MM.1S (cell line): ENCODE data around the gene CDH7.

Source experiments
- DNase-seq: peaks from one replicate; pipeline ENCODE4 v3.0.0-alpha.2; 2015
- H2AFZ ChIP-seq: fragments of 300-600 bp; sonication (generic); 2 replicates; pipeline ENCODE4 v1.6.0; 2016; ENCODE audit warnings: antibody characterized with exemption, low read length
- H3F3A ChIP-seq: fragments of 300-600 bp; sonication (generic); 2 replicates; pipeline ENCODE4 v1.6.1; 2016; ENCODE audit warnings: mild to moderate bottlenecking, antibody characterized with exemption, low read length, moderate library complexity, mixed read lengths; ENCODE audit not compliant: insufficient read depth
- H3K27ac ChIP-seq: fragments of 300-600 bp; sonication (generic); 2 replicates; pipeline ENCODE4 v1.5.1; 2016; ENCODE audit warnings: mild to moderate bottlenecking, low read length
- H3K27me3 ChIP-seq: fragments of 300-600 bp; sonication (generic); replicated peaks from 2 replicates; pipeline ENCODE4 v1.6.0; 2016; ENCODE audit warnings: low read length; ENCODE audit not compliant: insufficient read depth
- H3K36me3 ChIP-seq: fragments of 300-600 bp; sonication (generic); replicated peaks from 2 replicates; pipeline ENCODE4 v1.6.1; 2016; ENCODE audit warnings: mild to moderate bottlenecking, low read length, mixed read lengths; ENCODE audit not compliant: insufficient read depth
- H3K4me1 ChIP-seq: fragments of 300-600 bp; sonication (generic); 2 replicates; pipeline ENCODE4 v1.6.1; 2016; ENCODE audit warnings: low read length, mixed read lengths
- H3K4me2 ChIP-seq: fragments of 300-600 bp; sonication (generic); 2 replicates; pipeline ENCODE4 v1.6.0; 2016; ENCODE audit warnings: low read depth, low read length
- H3K4me3 ChIP-seq: fragments of 300-600 bp; sonication (generic); 2 replicates; pipeline ENCODE4 v1.5.1; 2016; ENCODE audit warnings: low read length, mixed read lengths
- H3K79me2 ChIP-seq: fragments of 300-600 bp; sonication (generic); 2 replicates; pipeline ENCODE4 v1.6.1; 2016; ENCODE audit warnings: mixed run types, low read length, mixed read lengths
- H3K9ac ChIP-seq: fragments of 300-600 bp; sonication (generic); 2 replicates; pipeline ENCODE4 v1.6.1; 2016; ENCODE audit warnings: low read length, mixed read lengths
- H3K9me2 ChIP-seq: fragments of 300-600 bp; sonication (generic); replicated peaks from 2 replicates; pipeline ENCODE4 v1.6.1; 2016; ENCODE audit warnings: mild to moderate bottlenecking, low read length, mixed read lengths; ENCODE audit not compliant: insufficient read depth
- H3K9me3 ChIP-seq: fragments of 300-600 bp; sonication (generic); replicated peaks from 2 replicates; pipeline ENCODE4 v1.6.1; 2016; ENCODE audit warnings: mild to moderate bottlenecking, low read length, mixed read lengths; ENCODE audit not compliant: insufficient read depth
- H4K20me1 ChIP-seq: fragments of 300-600 bp; sonication (generic); 2 replicates; pipeline ENCODE4 v1.6.1; 2016; ENCODE audit warnings: mild to moderate bottlenecking, low read length, moderate library complexity, mixed read lengths; ENCODE audit not compliant: insufficient read depth
- EZH2 ChIP-seq: fragments of 300-600 bp; sonication (generic); optimal IDR thresholded peaks from 2 replicates; pipeline ENCODE3; 2017; ENCODE audit warnings: low read depth, mild to moderate bottlenecking, antibody characterized with exemption, low read length, mixed read lengths
- EZH2phosphoT487 ChIP-seq: fragments of 300-600 bp; sonication (generic); IDR thresholded peaks from 2 replicates; pipeline ENCODE4 v1.6.1; 2018; ENCODE audit warnings: antibody characterized with exemption, low read length
- TF ChIP-seq, protein P1 (sequence below): fragments of 300-600 bp; sonication (generic); IDR thresholded peaks from 2 replicates; pipeline ENCODE4 v1.5.1; 2016; ENCODE audit warnings: antibody characterized with exemption, low read length, mixed read lengths

The CDH7 gene

GRCh38 chr18:65846107-65846506, 95.3 kb downstream of the CDH7 start:
- H3K36me3 ChIP-seq, result no peaks in the 10 kb centered on the region
- TF ChIP-seq, protein P1, sequence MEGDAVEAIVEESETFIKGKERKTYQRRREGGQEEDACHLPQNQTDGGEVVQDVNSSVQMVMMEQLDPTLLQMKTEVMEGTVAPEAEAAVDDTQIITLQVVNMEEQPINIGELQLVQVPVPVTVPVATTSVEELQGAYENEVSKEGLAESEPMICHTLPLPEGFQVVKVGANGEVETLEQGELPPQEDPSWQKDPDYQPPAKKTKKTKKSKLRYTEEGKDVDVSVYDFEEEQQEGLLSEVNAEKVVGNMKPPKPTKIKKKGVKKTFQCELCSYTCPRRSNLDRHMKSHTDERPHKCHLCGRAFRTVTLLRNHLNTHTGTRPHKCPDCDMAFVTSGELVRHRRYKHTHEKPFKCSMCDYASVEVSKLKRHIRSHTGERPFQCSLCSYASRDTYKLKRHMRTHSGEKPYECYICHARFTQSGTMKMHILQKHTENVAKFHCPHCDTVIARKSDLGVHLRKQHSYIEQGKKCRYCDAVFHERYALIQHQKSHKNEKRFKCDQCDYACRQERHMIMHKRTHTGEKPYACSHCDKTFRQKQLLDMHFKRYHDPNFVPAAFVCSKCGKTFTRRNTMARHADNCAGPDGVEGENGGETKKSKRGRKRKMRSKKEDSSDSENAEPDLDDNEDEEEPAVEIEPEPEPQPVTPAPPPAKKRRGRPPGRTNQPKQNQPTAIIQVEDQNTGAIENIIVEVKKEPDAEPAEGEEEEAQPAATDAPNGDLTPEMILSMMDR, result no peak
- TF ChIP-seq EZH2phosphoT487, result no peak
- TF ChIP-seq EZH2, result no peak
- H3K4me1 ChIP-seq, result no peaks in the 10 kb centered on the region
- no peak overlapping the region for H3K4me3 ChIP-seq
- H2AFZ ChIP-seq, result no peak overlapping the region
- no peaks in the 10 kb centered on the region for H4K20me1 ChIP-seq
- H3K27ac ChIP-seq, result no peak overlapping the region
- no peak overlapping the region for H3K4me2 ChIP-seq
- H3K79me2 ChIP-seq, result no peaks in the 10 kb centered on the region
- no peaks in the 10 kb centered on the region for H3K27me3 ChIP-seq
- no peak overlapping the region for H3K9ac ChIP-seq
- no peak for DNase-seq
- H3F3A ChIP-seq, result no peaks in the 10 kb centered on the region
- H3K9me2 ChIP-seq, result no peaks in the 10 kb centered on the region
- no peaks in the 10 kb centered on the region; the same call in 1 of the 2 replicates for H3K9me3 ChIP-seq

DNA sequence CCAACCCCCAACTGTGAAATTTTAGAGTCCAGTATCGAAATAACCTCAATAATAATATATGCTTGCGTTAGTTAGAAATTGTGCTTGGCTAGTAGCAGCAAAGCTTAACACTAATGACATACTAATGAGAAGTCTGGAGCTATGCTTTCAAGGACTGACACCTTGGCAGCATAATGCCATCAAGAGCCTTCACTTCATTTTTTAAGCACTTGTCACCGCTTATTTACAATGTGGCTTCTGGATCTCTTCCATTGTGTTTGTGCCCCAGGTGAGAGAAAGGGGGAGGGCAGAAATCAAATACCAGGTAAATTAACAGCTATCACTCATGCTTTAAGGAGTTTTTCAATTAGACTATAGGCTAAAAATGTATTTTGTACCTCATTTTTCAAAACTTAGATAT, 101.5 kb downstream of the CDH7 start:
- no peaks in the 10 kb centered on the region for H3K27me3 ChIP-seq
- no peak overlapping the region for H2AFZ ChIP-seq
- no peaks in the 10 kb centered on the region for H3K79me2 ChIP-seq
- no peaks in the 10 kb centered on the region; the same call in 1 of the 2 replicates for H3K9me3 ChIP-seq
- no peaks in the 10 kb centered on the region for H3K4me1 ChIP-seq
- H3F3A ChIP-seq, result no peaks in the 10 kb centered on the region
- no peak overlapping the region for H3K4me2 ChIP-seq
- DNase-seq, result no peak
- H3K27ac ChIP-seq, result no peak overlapping the region
- TF ChIP-seq EZH2phosphoT487 (no peak), EZH2 (no peak)
- TF ChIP-seq, protein P1, result no peak
- H3K36me3 ChIP-seq, result no peaks in the 10 kb centered on the region
- H3K4me3 ChIP-seq, result no peak overlapping the region
- H3K9me2 ChIP-seq, result no peaks in the 10 kb centered on the region
- H3K9ac ChIP-seq, result no peak overlapping the region
- no peaks in the 10 kb centered on the region for H4K20me1 ChIP-seq

GRCh38 chr18:65859075-65859474, 108.3 kb downstream of the CDH7 start:
- no peak overlapping the region for H3K27ac ChIP-seq
- no peaks in the 10 kb centered on the region for H3K36me3 ChIP-seq
- H3K4me2 ChIP-seq, result no peak overlapping the region
- no peaks in the 10 kb centered on the region for H3K79me2 ChIP-seq
- no peaks in the 10 kb centered on the region for H3K9me2 ChIP-seq
- no peak for DNase-seq
- no peak overlapping the region for H3K9ac ChIP-seq
- no peaks in the 10 kb centered on the region for H3K27me3 ChIP-seq
- H3F3A ChIP-seq, result no peaks in the 10 kb centered on the region
- no peak overlapping the region for H2AFZ ChIP-seq
- H3K4me1 ChIP-seq, result no peaks in the 10 kb centered on the region
- no peaks in the 10 kb centered on the region for H3K9me3 ChIP-seq
- no peaks in the 10 kb centered on the region for H4K20me1 ChIP-seq
- H3K4me3 ChIP-seq, result no peak overlapping the region
- TF ChIP-seq EZH2 (no peak), EZH2phosphoT487 (no peak)
- TF ChIP-seq, protein P1, result no peak

- H3K27me3 ChIP-seq, result no peaks in the 10 kb centered on the region
- no peak for DNase-seq
- no peak overlapping the region for H2AFZ ChIP-seq
- H3K9me3 ChIP-seq, result no peaks in the 10 kb centered on the region
- H4K20me1 ChIP-seq, result no peaks in the 10 kb centered on the region
- no peaks in the 10 kb centered on the region for H3K9me2 ChIP-seq
- no peak overlapping the region for H3K4me2 ChIP-seq
- H3F3A ChIP-seq, result no peaks in the 10 kb centered on the region
- H3K79me2 ChIP-seq, result no peaks in the 10 kb centered on the region
- H3K4me3 ChIP-seq, result no peak overlapping the region
- TF ChIP-seq EZH2, result no peak
- TF ChIP-seq, protein P1, result no peak
- no peak for TF ChIP-seq EZH2phosphoT487
- no peaks in the 10 kb centered on the region for H3K36me3 ChIP-seq
- H3K27ac ChIP-seq, result no peak overlapping the region
- H3K9ac ChIP-seq, result no peak overlapping the region
- H3K4me1 ChIP-seq, result no peaks in the 10 kb centered on the region
Measured at GRCh38 chr18:65869527-65869926, 118.7 kb downstream of the CDH7 start.
